ENCODE data around the gene ZC3H18.

GRCh38 chr16:88527937-88528743, 42.1 kb upstream of the ZC3H18 start:
- TF ChIP-seq CTCF (IDR thresholded peaks at IDR 0.05) (no peak), POLR2AphosphoS5 (IDR thresholded peaks at IDR 0.05) (no peak), POLR2A (IDR thresholded peaks at IDR 0.05) (no peak)
